Measurements from ENCODE around the gene GOLGA2. TPM values are rescaled to one million over a fixed set of nuclear protein-coding genes. Genes with fewer than 3 reads are reported as not detected.

Gene GOLGA2
- total RNA-seq = 86.9 TPM
- long read RNA-seq, partial matches to known transcripts = 10 of 44 reads
- long read RNA-seq, other reads (novel, unspliced or antisense) = 33 of 44 reads

GRCh38 chr9:128275198-128276007, at the start of gene GOLGA2:
Gene GOLGA2, minus strand, starts transcription at chr9:128276007. Its CDS starts 31 bp downstream, at chr9:128275976.
- H3K4me1 ChIP-seq = peaks cover 69% of the 10 kb centered on the region
- intact Hi-C loops (cut with micrococcal nuclease) = no loop called here
- no peak for TF ChIP-seq CTCF (IDR thresholded peaks at IDR 0.05; ENCODE audit: borderline replicate concordance)

GRCh38 chr9:128324401-128324800, 48.6 kb upstream of the GOLGA2 start:
- Histone ChIP-seq H3K4me3 (no peak overlapping the region), H3K36me3 (peaks cover 45% of the 10 kb centered on the region), H3K27ac (replicated peaks) (no peak overlapping the region), H3K4me1 (peaks cover 55% of the 10 kb centered on the region), H3K9me3 (replicated peaks) (no peaks in the 10 kb centered on the region), H3K27me3 (ENCODE audit: low read depth) (no peaks in the 10 kb centered on the region)
- TF ChIP-seq CTCF (IDR thresholded peaks at IDR 0.05; ENCODE audit: borderline replicate concordance) = no peak
- intact Hi-C loops (cut with micrococcal nuclease) = no loop called here
- no peak for DNase-seq

More at GRCh38 chr9:128275198-128276007, at the start of gene GOLGA2:
- Histone ChIP-seq H3K9me3 (replicated peaks) (no peaks in the 10 kb centered on the region), H3K4me3 (peak within 1 kb of the TSS; percentile 93), H3K27ac (replicated peaks) (peak within 1 kb of the TSS; percentile 90), H3K36me3 (peaks cover 33% of the 10 kb centered on the region), H3K27me3 (ENCODE audit: low read depth) (no peaks in the 10 kb centered on the region)
- DNase-seq = peak; percentile 27

GRCh38 chr9:128323791-128324190, 48.0 kb upstream of the GOLGA2 start:
- intact Hi-C loops (cut with micrococcal nuclease) = no loop called here
- peaks cover 51% of the 10 kb centered on the region for H3K36me3 ChIP-seq

GRCh38 chr9:128323212-128323730, 47.5 kb upstream of the GOLGA2 start:
- no peak for DNase-seq
- no peaks in the 10 kb centered on the region for H3K9me3 ChIP-seq (replicated peaks)
- no peaks in the 10 kb centered on the region for H3K27me3 ChIP-seq (ENCODE audit: low read depth)
- H3K36me3 ChIP-seq = peaks cover 50% of the 10 kb centered on the region
- intact Hi-C loops (cut with micrococcal nuclease) = no loop called here
- TF ChIP-seq CTCF (IDR thresholded peaks at IDR 0.05; ENCODE audit: borderline replicate concordance) = no peak
- peak overlapping the region; percentile 98 for H3K27ac ChIP-seq (replicated peaks)
- H3K4me1 ChIP-seq = peaks cover 55% of the 10 kb centered on the region
- H3K4me3 ChIP-seq = peak overlapping the region; percentile 86

More at GRCh38 chr9:128323791-128324190, 48.0 kb upstream of the GOLGA2 start:
- Histone ChIP-seq H3K27me3 (ENCODE audit: low read depth) (no peaks in the 10 kb centered on the region), H3K27ac (replicated peaks) (no peak overlapping the region), H3K4me3 (peak overlapping the region; percentile 86), H3K9me3 (replicated peaks) (no peaks in the 10 kb centered on the region), H3K4me1 (peaks cover 55% of the 10 kb centered on the region)
- DNase-seq = no peak
- no peak for TF ChIP-seq CTCF (IDR thresholded peaks at IDR 0.05; ENCODE audit: borderline replicate concordance)

- peaks cover 55% of the 10 kb centered on the region for H3K4me1 ChIP-seq
- peak; percentile 93 for DNase-seq
- intact Hi-C loops (cut with micrococcal nuclease) = no loop called here
- H3K27ac ChIP-seq (replicated peaks) = peak within 1 kb of the TSS; percentile 98
- no peak for TF ChIP-seq CTCF (IDR thresholded peaks at IDR 0.05; ENCODE audit: borderline replicate concordance)
- peak within 1 kb of the TSS; percentile 86 for H3K4me3 ChIP-seq
- H3K27me3 ChIP-seq (ENCODE audit: low read depth) = no peaks in the 10 kb centered on the region
- peaks cover 50% of the 10 kb centered on the region for H3K36me3 ChIP-seq
- no peaks in the 10 kb centered on the region for H3K9me3 ChIP-seq (replicated peaks)
Measured at GRCh38 chr9:128322404-128323211, 46.8 kb upstream of the GOLGA2 start, which contains the start of the genes COQ4 and TRUB2. Gene COQ4, plus strand, starts transcription at chr9:128322839. Its CDS starts 20 bp downstream, at chr9:128322859. Gene TRUB2, minus strand, starts transcription at chr9:128322447. Its CDS starts 39 bp downstream, at chr9:128322408.
